Naive B cell (primary cell): Measurements from ENCODE around the gene DHRSX. TPM values are rescaled to one million over a fixed set of nuclear protein-coding genes. Genes with fewer than 3 reads are reported as not detected.
A peak's percentile ranks its signal among the peaks of the same experiment; 100 is the strongest.
"Not testable (repeated sequence)": the region's sequence is repeated elsewhere in the genome, so short reads cannot be mapped to it uniquely, and the experiment has no call there.

Source experiments
- ATAC-seq, 2 donors: fragments of 150-1000 bp; cut with Tn5 transposase; 2 replicates each; pipeline ENCODE4 v1.10.0; 2021; ENCODE audit warnings: low read depth in 2 of 2, mild to moderate bottlenecking in 2 of 2, moderate library complexity in 2 of 2
- DNase-seq: peaks from one replicate; pipeline ENCODE4 v3.0.0; 2022
- H3K27ac Mint-ChIP-seq, 6 donors: one replicate each; pipeline ENCODE4 v1.8.0; 2020 to 2022; ENCODE audit warnings: mild to moderate bottlenecking in 6 of 6, mixed read lengths in 6 of 6, moderate library complexity in 5 of 6, inconsistent platforms in 2 of 6
- H3K27me3 Mint-ChIP-seq, 3 donors: one replicate each; pipeline ENCODE4 v1.8.0; 2021 to 2022; ENCODE audit warnings: mixed read lengths in 3 of 3, mild to moderate bottlenecking in 1 of 3
- H3K36me3 Mint-ChIP-seq, 2 donors: one replicate each; pipeline ENCODE4 v1.8.0; 2020 to 2022; ENCODE audit warnings: mixed read lengths in 2 of 2, inconsistent platforms in 1 of 2, mild to moderate bottlenecking in 1 of 2
- H3K4me1 Mint-ChIP-seq, 3 donors: one replicate each; pipeline ENCODE4 v1.8.0; 2020 to 2022; ENCODE audit warnings: mixed read lengths in 3 of 3, inconsistent platforms in 1 of 3, mild to moderate bottlenecking in 1 of 3, moderate library complexity in 1 of 3
- H3K4me3 Mint-ChIP-seq, 8 donors: one replicate each; pipeline ENCODE4 v1.8.0; 2020 to 2022; ENCODE audit warnings: mild to moderate bottlenecking in 8 of 8, mixed read lengths in 8 of 8, moderate library complexity in 8 of 8, inconsistent platforms in 2 of 8
- H3K9me3 Mint-ChIP-seq, 7 donors: one replicate each; pipeline ENCODE4 v1.8.0; 2020 to 2022; ENCODE audit warnings: mixed read lengths in 7 of 7, mild to moderate bottlenecking in 5 of 7, inconsistent platforms in 2 of 7, moderate library complexity in 1 of 7
- polyA plus RNA-seq, 6 donors: library from polyadenylated mRNA; unstranded; fragments of 300-500 nt; fragmentation: Illumina TruSeq; gene quantifications; one replicate each; pipeline ENCODE4 v1.2.3, GENCODE V29; 2021; ENCODE audit warnings: low read depth in 6 of 6

The DHRSX gene
- polyA plus RNA-seq, 6 donors from 2014 or later: 20.9 to 33.3 (median 28.4) TPM

GRCh38 chrX:2282490-2283090 is 218.2 kb downstream of the DHRSX start:
- Mint-ChIP-seq H3K27ac (peak overlapping the region in 3 of 6 donors; percentile 6 to 86 (median 64)), H3K4me1 (peaks cover 10 to 12% (median 10%) of the 10 kb centered on the region in 3 donors), H3K27me3 (no peaks in the 10 kb centered on the region), H3K9me3 (no peaks in the 10 kb centered on the region), H3K4me3 (no peak overlapping the region), H3K36me3 (peaks cover 20 to 23% of the 10 kb centered on the region in 2 donors)
- no peak for ATAC-seq
- no peak for DNase-seq

- no peak for ATAC-seq
- no peak overlapping the region for H3K4me3 Mint-ChIP-seq
- H3K27me3 Mint-ChIP-seq: no peaks in the 10 kb centered on the region
- DNase-seq: no peak
- H3K36me3 Mint-ChIP-seq: peaks cover 21 to 29% of the 10 kb centered on the region in 2 donors
- H3K4me1 Mint-ChIP-seq: peaks cover 0 to 6% (median 3%) of the 10 kb centered on the region in 3 donors
- H3K9me3 Mint-ChIP-seq: no peaks in the 10 kb centered on the region
- H3K27ac Mint-ChIP-seq: peak overlapping the region in 1 of 6 donors; percentile 29
These were observed 228.4 kb downstream of the DHRSX start for GRCh38 chrX:2272337-2272736.

- not testable (repeated sequence) for DNase-seq, ATAC-seq, H3K4me1 Mint-ChIP-seq, H3K9me3 Mint-ChIP-seq, H3K4me3 Mint-ChIP-seq, H3K27me3 Mint-ChIP-seq
- Mint-ChIP-seq H3K27ac (peak overlapping the region in 1 of 6 donors; percentile 36), H3K36me3 (peaks cover 21 to 29% of the 10 kb centered on the region in 2 donors)
These were observed 229.2 kb downstream of the DHRSX start for GRCh38 chrX:2271595-2271994.

GRCh38 chrX:2270783-2271182 is 230.0 kb downstream of the DHRSX start:
- not testable (repeated sequence) for H3K4me1 Mint-ChIP-seq, H3K27me3 Mint-ChIP-seq, DNase-seq, H3K9me3 Mint-ChIP-seq, ATAC-seq, H3K4me3 Mint-ChIP-seq
- peaks cover 21 to 25% of the 10 kb centered on the region in 2 donors for H3K36me3 Mint-ChIP-seq
- peak overlapping the region in 1 of 6 donors; percentile 76 for H3K27ac Mint-ChIP-seq

GRCh38 chrX:2267890-2268289 is 232.9 kb downstream of the DHRSX start:
- Mint-ChIP-seq H3K27ac (peak overlapping the region in 2 of 6 donors; percentile 50 to 73), H3K9me3 (no peaks in the 10 kb centered on the region), H3K36me3 (peaks cover 14 to 17% of the 10 kb centered on the region in 2 donors), H3K27me3 (no peaks in the 10 kb centered on the region), H3K4me3 (no peak overlapping the region), H3K4me1 (peaks cover 2 to 15% (median 3%) of the 10 kb centered on the region in 3 donors)
- ATAC-seq (no peak), DNase-seq (no peak)

- ATAC-seq (peak in 1 of 2 donors; percentile 29), DNase-seq (no peak)
- Mint-ChIP-seq H3K27ac (peak overlapping the region in 4 of 6 donors; percentile 23 to 73 (median 52)), H3K4me3 (no peak overlapping the region), H3K27me3 (no peaks in the 10 kb centered on the region), H3K9me3 (no peaks in the 10 kb centered on the region), H3K4me1 (peaks cover 7 to 22% (median 14%) of the 10 kb centered on the region in 3 donors), H3K36me3 (peaks cover 14 to 17% of the 10 kb centered on the region in 2 donors)
These were observed 234.1 kb downstream of the DHRSX start for GRCh38 chrX:2266445-2267349.

GRCh38 chrX:2265658-2266444 is 234.9 kb downstream of the DHRSX start:
- not testable (repeated sequence) for H3K27ac Mint-ChIP-seq, H3K9me3 Mint-ChIP-seq, H3K36me3 Mint-ChIP-seq, H3K4me3 Mint-ChIP-seq, H3K27me3 Mint-ChIP-seq, ATAC-seq, DNase-seq
- H3K4me1 Mint-ChIP-seq: peaks cover 11 to 22% (median 14%) of the 10 kb centered on the region in 3 donors

- H3K27ac Mint-ChIP-seq: peak overlapping the region in 2 of 6 donors; percentile 33 to 47
- no peaks in the 10 kb centered on the region for H3K27me3 Mint-ChIP-seq
- H3K36me3 Mint-ChIP-seq: no peaks in the 10 kb centered on the region
- no peaks in the 10 kb centered on the region for H3K9me3 Mint-ChIP-seq
- peaks cover 11 to 18% (median 14%) of the 10 kb centered on the region in 3 donors for H3K4me1 Mint-ChIP-seq
- DNase-seq: no peak
- no peak overlapping the region for H3K4me3 Mint-ChIP-seq
- ATAC-seq: no peak
These were observed 236.4 kb downstream of the DHRSX start for GRCh38 chrX:2264179-2265030.

GRCh38 chrX:2263203-2263602 is 237.6 kb downstream of the DHRSX start:
- H3K36me3 Mint-ChIP-seq: peaks cover 0 to 4% of the 10 kb centered on the region in 2 donors
- H3K27me3 Mint-ChIP-seq: no peaks in the 10 kb centered on the region
- ATAC-seq (peak in 1 of 2 donors; percentile 18), DNase-seq (no peak)
- no peaks in the 10 kb centered on the region for H3K9me3 Mint-ChIP-seq
- H3K4me3 Mint-ChIP-seq: no peak overlapping the region
- peak overlapping the region in 4 of 6 donors; percentile 34 to 48 (median 37) for H3K27ac Mint-ChIP-seq
- peaks cover 16 to 20% (median 18%) of the 10 kb centered on the region in 3 donors for H3K4me1 Mint-ChIP-seq

GRCh38 chrX:2262668-2263055 is 238.1 kb downstream of the DHRSX start:
- Mint-ChIP-seq H3K27ac (peak overlapping the region in 5 of 6 donors; percentile 34 to 96 (median 70)), H3K9me3 (no peaks in the 10 kb centered on the region), H3K27me3 (no peaks in the 10 kb centered on the region), H3K4me1 (peaks cover 18 to 25% (median 21%) of the 10 kb centered on the region in 3 donors), H3K4me3 (no peak overlapping the region), H3K36me3 (peaks cover 0 to 9% of the 10 kb centered on the region in 2 donors)
- ATAC-seq: peak; percentile 15 to 18
- DNase-seq: no peak

- Mint-ChIP-seq H3K4me3 (no peak overlapping the region), H3K27me3 (no peaks in the 10 kb centered on the region), H3K9me3 (no peaks in the 10 kb centered on the region), H3K4me1 (peaks cover 19 to 28% (median 23%) of the 10 kb centered on the region in 3 donors), H3K27ac (peak overlapping the region in 5 of 6 donors; percentile 34 to 96 (median 70)), H3K36me3 (peaks cover 0 to 9% of the 10 kb centered on the region in 2 donors)
- DNase-seq: no peak
- ATAC-seq: peak; percentile 67 to 77
These were observed 238.7 kb downstream of the DHRSX start for GRCh38 chrX:2261831-2262667.
